Type B pancreatic cell (in vitro differentiated cells): ENCODE results near the gene AFMID. TPM values are rescaled to one million over a fixed set of nuclear protein-coding genes. Genes with fewer than 3 reads are reported as not detected.
A peak's percentile ranks its signal among the peaks of the same experiment; 100 is the strongest.
"Not testable (repeated sequence)": the region's sequence is repeated elsewhere in the genome, so short reads cannot be mapped to it uniquely, and the experiment has no call there.

ENCODE experiments used
- DNase-seq: peaks from one replicate; pipeline ENCODE4 v3.0.0; 2021; ENCODE audit warnings: mixed read lengths; ENCODE audit not compliant: unreplicated experiment; ENCODE audit errors: extremely low spot score
- H3K27ac Mint-ChIP-seq: 2 replicates; pipeline ENCODE4 v1.8.0; 2021; ENCODE audit warnings: mild to moderate bottlenecking, mixed read lengths
- H3K27me3 Mint-ChIP-seq: 2 replicates; pipeline ENCODE4 v1.8.0; 2021; ENCODE audit warnings: mixed read lengths
- H3K36me3 Mint-ChIP-seq: 2 replicates; pipeline ENCODE4 v1.8.0; 2021; ENCODE audit warnings: mixed read lengths
- H3K4me1 Mint-ChIP-seq: one replicate; pipeline ENCODE4 v1.8.0; 2021; ENCODE audit warnings: mixed read lengths; ENCODE audit not compliant: unreplicated experiment
- H3K4me3 Mint-ChIP-seq: 2 replicates; pipeline ENCODE4 v1.8.0; 2021; ENCODE audit warnings: mild to moderate bottlenecking, mixed read lengths
- H3K9me3 Mint-ChIP-seq: 2 replicates; pipeline ENCODE4 v1.8.0; 2021; ENCODE audit warnings: mixed read lengths
- CTCF ChIP-seq: fragments of 200-600 bp; sonication (generic); conservative IDR thresholded peaks from 2 replicates; pipeline ENCODE4 v1.5.0; 2021; ENCODE audit warnings: antibody characterized with exemption, mild to moderate bottlenecking
- long read RNA-seq: library from polyadenylated mRNA; unstranded; transcript quantifications from one replicate; pipeline ENCODE4 v2.0.0, GENCODE V29; 2020
- total RNA-seq: library from RNA; stranded (reverse); gene quantifications from 2 replicates; pipeline ENCODE4 v1.2.1, GENCODE V29; 2021; ENCODE audit warnings: low replicate concordance

AFMID gene
- total RNA-seq: 26.4 and 30.5 TPM in 2 replicates
- long read RNA-seq, partial matches to known transcripts: 0 of 12 reads
- long read RNA-seq, other reads (novel, unspliced or antisense): 9 of 12 reads

GRCh38 chr17:78186692-78187595 lies at the start of gene AFMID, which contains the start of gene TK1:
Gene AFMID (plus strand): TSS chr17:78187362. CDS start chr17:78187371, 9 bp downstream.
Gene TK1 (minus strand): TSS chr17:78187052. CDS start chr17:78186994, 58 bp downstream.
- peaks cover 27% of the 10 kb centered on the region for H3K4me1 Mint-ChIP-seq
- peaks cover 10% of the 10 kb centered on the region for H3K36me3 Mint-ChIP-seq
- H3K9me3 Mint-ChIP-seq: no peaks in the 10 kb centered on the region
- peak; percentile 100 for DNase-seq
- peak; percentile 96 for TF ChIP-seq CTCF
- peak within 1 kb of the TSS; percentile 82 for H3K27ac Mint-ChIP-seq
- H3K4me3 Mint-ChIP-seq: peak within 1 kb of the TSS; percentile 90
- no peaks in the 10 kb centered on the region for H3K27me3 Mint-ChIP-seq

GRCh38 chr17:78137392-78138203 lies 49.6 kb upstream of the AFMID start:
- DNase-seq: no peak
- Mint-ChIP-seq H3K36me3 (no peaks in the 10 kb centered on the region), H3K4me1 (peaks cover 10% of the 10 kb centered on the region), H3K27ac (no peak overlapping the region), H3K9me3 (no peaks in the 10 kb centered on the region), H3K4me3 (no peak overlapping the region), H3K27me3 (peaks cover 7% of the 10 kb centered on the region)
- TF ChIP-seq CTCF: peak; percentile 66

GRCh38 chr17:78138204-78139060 lies 48.7 kb upstream of the AFMID start:
- TF ChIP-seq CTCF: no peak
- no peaks in the 10 kb centered on the region for H3K36me3 Mint-ChIP-seq
- peaks cover 7% of the 10 kb centered on the region for H3K27me3 Mint-ChIP-seq
- H3K4me1 Mint-ChIP-seq: peaks cover 12% of the 10 kb centered on the region
- H3K9me3 Mint-ChIP-seq: no peaks in the 10 kb centered on the region
- H3K4me3 Mint-ChIP-seq: no peak overlapping the region
- peak overlapping the region; percentile 58 for H3K27ac Mint-ChIP-seq
- no peak for DNase-seq

GRCh38 chr17:78139861-78140168 lies 47.3 kb upstream of the AFMID start:
- not testable (repeated sequence) for DNase-seq, H3K36me3 Mint-ChIP-seq, H3K9me3 Mint-ChIP-seq, H3K27me3 Mint-ChIP-seq, H3K4me3 Mint-ChIP-seq
- H3K27ac Mint-ChIP-seq: peak overlapping the region; percentile 83
- peaks cover 12% of the 10 kb centered on the region for H3K4me1 Mint-ChIP-seq

GRCh38 chr17:78140169-78141051 lies 46.8 kb upstream of the AFMID start:
- peak overlapping the region; percentile 63 for H3K4me3 Mint-ChIP-seq

More at GRCh38 chr17:78140169-78141051, 46.8 kb upstream of the AFMID start:
- H3K27ac Mint-ChIP-seq: peak overlapping the region; percentile 83
- TF ChIP-seq CTCF: no peak
- DNase-seq: peak; percentile 84
- H3K4me1 Mint-ChIP-seq: peaks cover 12% of the 10 kb centered on the region
- H3K36me3 Mint-ChIP-seq: no peaks in the 10 kb centered on the region
- peaks cover 2% of the 10 kb centered on the region for H3K27me3 Mint-ChIP-seq
- H3K9me3 Mint-ChIP-seq: no peaks in the 10 kb centered on the region
